Measurements from ENCODE around the gene SYNE1.
"Not testable (repeated sequence)": the region's sequence is repeated elsewhere in the genome, so short reads cannot be mapped to it uniquely, and the experiment has no call there.

Gene SYNE1

DNA sequence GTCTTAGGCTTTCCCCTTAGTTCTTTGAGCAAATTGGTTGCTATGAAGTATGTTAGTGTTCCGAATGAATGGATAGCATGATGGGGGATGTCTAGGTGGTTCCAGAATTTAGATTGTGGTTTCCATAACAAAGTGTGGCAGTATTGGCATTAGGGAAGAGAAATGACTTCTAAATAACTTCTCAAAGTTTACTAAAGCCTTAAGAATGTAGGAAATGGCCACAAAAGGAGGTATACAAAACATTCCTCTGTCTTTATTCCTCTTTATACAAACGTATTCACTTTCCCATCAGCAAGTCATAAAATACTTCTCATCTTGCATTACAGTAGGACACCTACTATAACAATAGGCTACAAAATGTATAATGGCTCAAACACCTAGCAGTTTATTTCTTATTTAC is 550.1 kb downstream of the SYNE1 start:
- no peak for DNase-seq

DNA sequence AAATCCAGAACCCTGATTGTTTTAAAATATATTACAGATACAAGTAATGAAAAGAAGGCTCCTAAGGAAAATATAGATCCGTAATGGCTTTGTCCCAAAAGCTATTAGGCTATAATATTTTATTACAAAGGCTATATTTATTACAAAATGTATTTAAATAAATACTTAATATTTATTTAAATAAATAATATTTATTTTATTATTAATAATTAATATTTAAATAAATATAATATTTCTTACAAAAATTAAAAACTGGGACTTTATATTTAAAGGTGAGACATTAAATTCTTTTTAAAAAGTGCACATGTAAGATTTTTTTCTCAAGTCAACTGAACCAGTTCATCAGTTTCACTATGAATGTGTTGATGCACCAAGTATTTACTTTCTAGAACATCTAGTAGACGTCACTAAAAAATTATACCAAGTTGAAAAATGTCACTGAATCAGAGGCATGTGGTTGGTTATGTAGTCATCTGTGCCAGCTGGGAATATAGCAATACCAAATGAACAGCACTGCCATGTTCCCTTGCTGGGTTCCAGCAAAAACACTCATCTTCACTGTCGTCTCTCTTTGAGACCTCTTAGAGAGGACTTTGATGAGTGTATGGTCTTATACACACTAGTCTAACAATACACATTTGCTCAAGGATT is 550.8 kb downstream of the SYNE1 start:
- DNase-seq, result no peak

DNA sequence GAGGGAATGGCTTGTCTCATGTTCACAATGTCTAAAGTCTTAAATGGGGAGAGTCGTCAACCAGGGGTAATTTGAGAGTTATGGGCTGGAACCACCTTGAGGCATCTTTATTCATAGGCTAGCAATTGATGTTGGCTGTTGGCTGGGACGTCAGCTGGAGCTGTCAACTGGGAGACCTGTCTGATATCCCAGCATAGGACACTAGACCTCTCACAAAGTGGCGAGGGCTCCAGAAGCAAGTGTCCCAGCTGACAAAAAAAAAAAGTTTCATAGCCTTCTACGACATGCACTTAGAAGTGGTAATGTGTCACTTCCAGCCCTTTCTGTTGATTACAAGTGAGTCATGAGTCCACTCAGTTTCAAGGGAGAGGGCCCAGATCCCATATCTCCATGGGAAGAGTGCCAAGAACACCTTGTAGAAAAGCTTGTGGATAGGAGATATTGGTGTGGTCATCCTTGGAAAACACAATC is 551.7 kb downstream of the SYNE1 start:
- DNase-seq, result no peak

DNA sequence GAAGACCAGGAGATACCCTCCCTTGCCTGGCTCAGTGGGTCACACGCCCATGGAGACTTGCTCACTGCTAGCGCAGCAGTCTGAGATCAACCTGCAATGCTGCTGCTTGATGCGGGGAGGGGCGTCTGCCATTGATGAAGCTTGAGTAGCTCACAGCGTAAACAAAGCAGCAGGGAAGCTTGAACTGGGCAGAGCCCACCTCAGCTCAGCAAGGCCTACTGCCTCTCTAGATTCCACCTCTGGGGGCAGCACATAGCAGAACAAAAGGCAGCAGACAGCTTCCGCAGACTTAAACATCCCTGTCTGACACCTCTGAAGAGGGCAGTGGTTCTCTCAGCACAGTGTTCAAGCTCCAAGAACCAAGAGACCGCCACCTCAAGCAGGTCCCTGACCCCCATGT is 558.4 kb downstream of the SYNE1 start:
- DNase-seq, result no peak

DNA sequence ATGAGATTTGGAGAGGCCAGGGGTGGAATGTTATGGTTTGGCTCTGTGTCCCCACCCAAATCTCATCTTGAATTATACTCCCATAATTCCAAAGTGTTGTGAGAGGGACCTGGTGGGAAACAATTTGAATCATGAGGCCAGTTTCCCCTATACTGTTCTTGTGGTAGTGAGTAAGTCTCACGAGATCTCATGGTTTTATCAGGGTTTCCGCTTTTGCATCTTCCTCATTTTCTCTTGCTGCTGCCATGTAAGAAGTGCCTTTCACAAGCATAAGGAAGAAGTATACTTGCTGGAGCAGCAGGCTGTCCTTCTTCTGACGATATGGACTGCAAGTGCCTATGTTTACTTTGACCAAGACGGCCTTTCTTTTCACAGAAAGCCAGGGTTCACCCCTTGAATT is 559.2 kb downstream of the SYNE1 start:
- DNase-seq, result no peak

DNA sequence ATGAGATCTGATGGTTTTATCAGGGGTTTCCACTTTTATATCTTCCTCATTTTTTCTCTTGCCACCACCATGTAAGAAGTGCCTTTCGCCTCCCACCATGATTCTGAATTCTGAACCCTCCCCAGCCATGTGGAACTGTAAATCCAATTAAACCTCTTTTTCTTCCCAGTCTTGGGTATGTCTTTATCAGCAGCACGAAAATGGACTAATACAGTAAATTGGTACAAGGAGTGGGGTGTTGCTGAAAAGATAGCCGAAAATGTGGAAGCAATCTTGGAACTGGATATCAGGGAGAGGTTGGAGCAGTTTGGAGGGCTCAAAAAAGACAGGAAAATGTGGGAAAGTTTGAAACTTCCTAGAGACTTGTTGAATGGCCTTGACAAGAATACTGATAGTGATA is 560.9 kb downstream of the SYNE1 start:
- not testable (repeated sequence) for DNase-seq

DNA sequence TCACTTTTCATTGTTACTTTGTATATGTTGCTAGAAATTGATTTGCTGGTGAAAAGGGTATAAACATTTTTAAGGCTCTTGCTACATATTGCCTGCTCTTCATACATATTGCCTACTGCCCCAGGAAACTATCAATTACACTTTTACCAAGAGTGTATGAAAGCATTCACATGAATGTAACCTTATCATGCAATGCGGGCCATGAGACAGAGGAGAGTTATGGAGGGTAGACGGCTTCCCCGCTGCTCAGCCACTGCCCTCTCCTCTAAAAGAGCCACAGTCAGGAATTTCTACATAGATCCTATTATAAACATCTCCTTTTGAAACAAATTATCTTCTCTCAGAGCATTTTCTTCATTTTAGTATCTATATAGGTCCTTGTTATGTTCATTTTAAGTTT is 565.3 kb downstream of the SYNE1 start:
- no peak for DNase-seq
